HG03280 (cell line): ENCODE measurements around the gene CXorf65.
A peak's percentile ranks its signal among the peaks of the same experiment; 100 is the strongest.

Experiments
- ATAC-seq: cut with Tn5 transposase; IDR thresholded peaks from one replicate; pipeline ENCODE4 v1.9.1; 2021; ENCODE audit warnings: mild to moderate bottlenecking, moderate library complexity; ENCODE audit not compliant: unreplicated experiment

CXorf65 gene

GRCh38 chrX:71068044-71068918 is 38.3 kb downstream of the CXorf65 start, which contains the start of gene SNX12:
Gene SNX12, minus strand, starts transcription at chrX:71068334. Its CDS starts 28 bp downstream, at chrX:71068306.
- peak; percentile 94 for ATAC-seq

GRCh38 chrX:71067712-71068043 is 38.9 kb downstream of the CXorf65 start:
- ATAC-seq = no peak

GRCh38 chrX:71067089-71067488 is 39.5 kb downstream of the CXorf65 start:
- ATAC-seq = no peak

GRCh38 chrX:71060127-71060526 is 46.4 kb downstream of the CXorf65 start:
- no peak for ATAC-seq

GRCh38 chrX:71057848-71058530 is 48.6 kb downstream of the CXorf65 start:
- no peak for ATAC-seq

GRCh38 chrX:71056867-71057266 is 49.7 kb downstream of the CXorf65 start:
- ATAC-seq = no peak
